ENCODE measurements around the gene SLC25A13. TPM values are rescaled to one million over a fixed set of nuclear protein-coding genes. Genes with fewer than 3 reads are reported as not detected.
"Not testable (repeated sequence)": the region's sequence is repeated elsewhere in the genome, so short reads cannot be mapped to it uniquely, and the experiment has no call there.

The SLC25A13 gene
- total RNA-seq, 1 donor from 2014 or later: 28.5 TPM

DNA sequence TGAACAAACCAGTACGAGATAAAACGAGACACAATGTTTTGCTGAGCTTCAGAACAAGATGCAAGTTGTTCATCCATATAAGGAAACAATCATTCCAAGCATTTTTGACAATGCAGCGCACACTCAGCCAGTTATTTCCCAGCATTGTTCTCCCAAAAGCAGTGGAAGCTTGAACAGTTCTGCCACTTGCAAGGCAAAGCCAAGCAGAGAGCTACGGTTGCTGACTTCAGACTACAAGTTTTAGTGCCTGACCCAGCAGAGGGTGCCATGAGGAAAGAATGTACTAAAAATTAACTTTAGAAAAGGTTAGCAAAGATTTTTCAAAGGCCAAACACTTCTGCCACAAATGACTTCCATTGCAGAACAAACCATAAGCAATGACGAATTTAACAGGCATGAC lies 152.5 kb downstream of the SLC25A13 start:
- ChIA-PET POLR2A (no interaction called here), CTCF (no interaction called here)
- TF ChIP-seq, protein P1, sequence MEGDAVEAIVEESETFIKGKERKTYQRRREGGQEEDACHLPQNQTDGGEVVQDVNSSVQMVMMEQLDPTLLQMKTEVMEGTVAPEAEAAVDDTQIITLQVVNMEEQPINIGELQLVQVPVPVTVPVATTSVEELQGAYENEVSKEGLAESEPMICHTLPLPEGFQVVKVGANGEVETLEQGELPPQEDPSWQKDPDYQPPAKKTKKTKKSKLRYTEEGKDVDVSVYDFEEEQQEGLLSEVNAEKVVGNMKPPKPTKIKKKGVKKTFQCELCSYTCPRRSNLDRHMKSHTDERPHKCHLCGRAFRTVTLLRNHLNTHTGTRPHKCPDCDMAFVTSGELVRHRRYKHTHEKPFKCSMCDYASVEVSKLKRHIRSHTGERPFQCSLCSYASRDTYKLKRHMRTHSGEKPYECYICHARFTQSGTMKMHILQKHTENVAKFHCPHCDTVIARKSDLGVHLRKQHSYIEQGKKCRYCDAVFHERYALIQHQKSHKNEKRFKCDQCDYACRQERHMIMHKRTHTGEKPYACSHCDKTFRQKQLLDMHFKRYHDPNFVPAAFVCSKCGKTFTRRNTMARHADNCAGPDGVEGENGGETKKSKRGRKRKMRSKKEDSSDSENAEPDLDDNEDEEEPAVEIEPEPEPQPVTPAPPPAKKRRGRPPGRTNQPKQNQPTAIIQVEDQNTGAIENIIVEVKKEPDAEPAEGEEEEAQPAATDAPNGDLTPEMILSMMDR (IDR thresholded peaks at IDR 0.05): no peak
- H3K27ac Mint-ChIP-seq: no peak overlapping the region
- DNase-seq (no peak), ATAC-seq (ENCODE audit: low read depth) (no peak)
- intact Hi-C loops (cut with micrococcal nuclease): no loop called here
- H3K36me3 Mint-ChIP-seq (ENCODE audit: low read depth): peaks cover 52% of the 10 kb centered on the region
- H3K4me3 Mint-ChIP-seq: no peak overlapping the region
- H3K27me3 Mint-ChIP-seq: no peaks in the 10 kb centered on the region
- peaks cover 4% of the 10 kb centered on the region for H3K4me1 Mint-ChIP-seq
- no peaks in the 10 kb centered on the region for H3K9me3 Mint-ChIP-seq

DNA sequence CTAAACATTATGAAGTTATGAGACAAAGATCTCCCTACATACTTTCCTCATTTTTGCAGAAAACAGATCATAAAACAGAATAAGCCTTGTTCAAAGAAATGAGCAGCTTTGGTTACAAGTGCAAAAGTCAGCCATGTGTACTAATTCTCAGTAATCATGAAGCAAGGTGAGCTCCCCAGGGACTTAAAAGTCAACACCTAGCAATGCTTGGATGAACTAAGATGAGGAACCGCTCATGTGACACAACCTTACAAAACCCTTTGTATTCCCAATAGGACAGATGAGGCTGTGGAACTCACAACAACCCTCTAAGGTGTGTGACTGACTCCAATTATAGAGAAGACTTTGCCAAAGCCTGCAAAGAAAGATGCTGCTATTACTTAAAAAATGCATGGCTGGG lies 154.5 kb downstream of the SLC25A13 start:
- H3K9me3 Mint-ChIP-seq: no peaks in the 10 kb centered on the region
- H3K36me3 Mint-ChIP-seq (ENCODE audit: low read depth): peaks cover 63% of the 10 kb centered on the region
- ChIA-PET CTCF (no interaction called here), POLR2A (no interaction called here)
- ATAC-seq (ENCODE audit: low read depth): no peak
- TF ChIP-seq, protein P1 (IDR thresholded peaks at IDR 0.05): no peak
- no peak overlapping the region for H3K4me3 Mint-ChIP-seq
- intact Hi-C loops (cut with micrococcal nuclease): no loop called here
- H3K4me1 Mint-ChIP-seq: peaks cover 4% of the 10 kb centered on the region
- H3K27ac Mint-ChIP-seq: no peak overlapping the region
- no peaks in the 10 kb centered on the region for H3K27me3 Mint-ChIP-seq
- DNase-seq: no peak

DNA sequence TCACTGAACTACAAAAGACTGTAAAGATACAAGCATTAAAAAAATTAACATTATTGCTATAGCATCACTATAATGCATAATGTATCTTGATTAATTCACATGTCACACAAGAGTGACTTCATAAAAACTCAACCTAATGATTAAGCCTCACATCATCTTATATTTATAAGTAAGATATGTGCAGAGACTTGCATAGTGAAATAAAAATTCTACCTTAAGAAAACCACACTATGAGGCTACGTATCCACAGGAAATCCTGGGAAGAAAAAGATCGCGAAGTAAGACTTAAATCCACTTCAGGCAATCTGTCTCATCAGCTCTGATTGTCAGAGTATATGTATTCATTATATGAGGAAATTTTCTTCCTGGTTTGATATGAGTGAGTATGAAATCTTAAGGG lies 160.0 kb downstream of the SLC25A13 start:
- intact Hi-C loops (cut with micrococcal nuclease): no loop called here
- ATAC-seq (ENCODE audit: low read depth): no peak
- H3K27me3 Mint-ChIP-seq: no peaks in the 10 kb centered on the region
- TF ChIP-seq, protein P1 (IDR thresholded peaks at IDR 0.05): no peak
- ChIA-PET POLR2A (no interaction called here), CTCF (no interaction called here)
- no peaks in the 10 kb centered on the region for H3K4me1 Mint-ChIP-seq
- H3K4me3 Mint-ChIP-seq: no peak overlapping the region
- H3K36me3 Mint-ChIP-seq (ENCODE audit: low read depth): peaks cover 69% of the 10 kb centered on the region
- DNase-seq: no peak
- peaks cover 2% of the 10 kb centered on the region for H3K9me3 Mint-ChIP-seq
- H3K27ac Mint-ChIP-seq: no peak overlapping the region

DNA sequence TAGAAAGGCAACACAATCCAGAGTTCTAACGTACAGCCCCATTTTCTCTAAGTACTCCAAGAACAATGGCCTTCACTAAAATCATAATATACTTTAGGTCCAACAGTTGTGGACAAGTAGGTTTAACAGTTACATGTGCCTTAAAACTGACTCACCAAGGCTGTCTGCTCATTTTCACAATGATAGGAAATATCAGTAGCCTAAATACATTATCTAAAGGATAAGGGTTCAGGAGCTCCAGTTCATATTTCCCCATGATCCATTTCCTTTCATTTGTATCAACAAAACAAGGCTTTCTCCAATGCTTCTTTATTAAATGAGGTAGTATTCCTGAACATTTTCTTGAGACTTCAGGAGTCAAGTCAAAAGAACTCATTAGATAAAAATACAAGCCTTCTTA lies 164.0 kb downstream of the SLC25A13 start:
- peaks cover 62% of the 10 kb centered on the region for H3K36me3 Mint-ChIP-seq (ENCODE audit: low read depth)
- no peak for DNase-seq
- no peak overlapping the region for H3K4me3 Mint-ChIP-seq
- ATAC-seq (ENCODE audit: low read depth): no peak
- peaks cover 2% of the 10 kb centered on the region for H3K9me3 Mint-ChIP-seq
- intact Hi-C loops (cut with micrococcal nuclease): no loop called here
- H3K27me3 Mint-ChIP-seq: no peaks in the 10 kb centered on the region
- no peak overlapping the region for H3K27ac Mint-ChIP-seq
- POLR2A ChIA-PET: no interaction called here
- TF ChIP-seq, protein P1 (IDR thresholded peaks at IDR 0.05): no peak
- CTCF ChIA-PET: no interaction called here
- no peaks in the 10 kb centered on the region for H3K4me1 Mint-ChIP-seq

DNA sequence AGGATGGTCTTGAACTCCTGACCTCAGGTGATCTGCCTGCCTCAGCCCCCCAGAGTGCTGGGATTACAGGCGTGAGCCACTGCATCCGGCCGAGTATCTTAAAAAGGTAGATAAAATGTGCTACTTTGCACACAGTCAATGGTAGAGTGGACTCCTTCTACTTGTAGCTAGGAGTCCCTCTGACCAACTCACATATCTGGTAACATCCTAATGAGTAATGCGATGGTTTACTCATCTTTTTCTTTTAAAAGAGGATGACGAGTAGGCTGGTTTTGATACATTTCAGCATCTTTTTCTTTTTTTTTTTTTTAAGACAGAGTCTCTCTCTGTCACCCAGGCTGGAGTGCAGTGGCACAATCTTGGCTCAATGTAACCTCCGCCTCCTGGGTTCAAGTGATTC lies 167.4 kb downstream of the SLC25A13 start:
- H3K27ac Mint-ChIP-seq; H3K9me3 Mint-ChIP-seq; H3K4me1 Mint-ChIP-seq; CTCF ChIA-PET; H3K4me3 Mint-ChIP-seq; H3K27me3 Mint-ChIP-seq; POLR2A ChIA-PET; DNase-seq; ATAC-seq (ENCODE audit: low read depth); intact Hi-C loops (cut with micrococcal nuclease): not testable (repeated sequence)
- H3K36me3 Mint-ChIP-seq (ENCODE audit: low read depth): peaks cover 50% of the 10 kb centered on the region

DNA sequence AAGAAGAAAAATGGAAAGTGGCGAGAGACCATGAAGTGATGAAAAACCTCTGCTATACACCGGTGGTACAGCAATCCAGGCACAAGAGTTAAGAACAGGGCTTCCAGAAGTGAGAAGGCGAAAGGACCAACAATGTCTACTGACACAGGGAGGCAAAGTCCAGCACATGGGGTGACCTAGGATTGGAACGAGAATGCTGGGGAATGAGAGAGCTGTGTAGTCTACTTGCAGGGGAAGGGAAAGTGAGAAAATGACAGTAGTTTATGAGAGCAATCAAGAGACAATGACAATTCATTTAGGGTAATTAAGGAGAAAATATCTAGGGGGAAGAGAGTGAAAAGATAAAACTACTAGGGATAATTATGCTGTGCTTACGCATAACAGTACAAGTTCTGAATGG lies 169.2 kb downstream of the SLC25A13 start:
- Mint-ChIP-seq H3K4me3 (no peak overlapping the region), H3K9me3 (no peaks in the 10 kb centered on the region), H3K36me3 (ENCODE audit: low read depth) (peaks cover 53% of the 10 kb centered on the region), H3K4me1 (no peaks in the 10 kb centered on the region), H3K27me3 (no peaks in the 10 kb centered on the region), H3K27ac (no peak overlapping the region)
- no peak for DNase-seq
- TF ChIP-seq, protein P1 (IDR thresholded peaks at IDR 0.05): no peak
- ATAC-seq (ENCODE audit: low read depth): no peak
- CTCF ChIA-PET: no interaction called here
- intact Hi-C loops (cut with micrococcal nuclease): no loop called here
- POLR2A ChIA-PET: no interaction called here

All from activated B cell treated with CpG ODN at 0.5 μM for 24 hours (primary cell).